SK-N-SH (cell line): ENCODE results near the gene LIMA1.

Experiments used
- CHD2 ChIP-seq: fragments of 150-350 bp; IDR thresholded peaks from 2 replicates; pipeline ENCODE4 v1.6.1; 2018; ENCODE audit warnings: low read length; ENCODE audit not compliant: partially characterized antibody
- CTCF ChIP-seq: fragments of 200-600 bp; sonication (generic); IDR thresholded peaks from 2 replicates; pipeline ENCODE4 v1.6.1; 2017; ENCODE audit warnings: antibody characterized with exemption, mild to moderate bottlenecking, moderate library complexity
- EP300 ChIP-seq, 2 experiments: IDR thresholded peaks; 2 replicates each; pipeline versions ENCODE4 v1.4.0 to v1.6.1; 2012; ENCODE audit warnings: borderline replicate concordance in 1 of 2, low read depth in 1 of 2, low read length in 1 of 2
- EZH2phosphoT487 ChIP-seq: fragments of 200-600 bp; sonication (generic); IDR thresholded peaks from 2 replicates; pipeline ENCODE4 v1.6.1; 2017; ENCODE audit warnings: low read depth, mixed run types, mild to moderate bottlenecking, antibody characterized with exemption, moderate library complexity, borderline replicate concordance
- MEF2A ChIP-seq: IDR thresholded peaks from 2 replicates; pipeline ENCODE4 v1.4.0; 2012; ENCODE audit warnings: low read depth, borderline replicate concordance
- MXI1 ChIP-seq: IDR thresholded peaks from 2 replicates; pipeline ENCODE4 v1.6.1; 2012; ENCODE audit warnings: mild to moderate bottlenecking, low read depth, low read length, improper control_type of control experiment
- POLR2AphosphoS5 ChIP-seq: IDR thresholded peaks from 2 replicates; pipeline ENCODE4 v1.6.1; 2012; ENCODE audit warnings: low read depth, low read length
- RCOR1 ChIP-seq: fragments of 150-350 bp; IDR thresholded peaks from 2 replicates; pipeline ENCODE4 v1.6.1; 2017; ENCODE audit warnings: antibody characterized with exemption, low read length
- REST ChIP-seq: IDR thresholded peaks from 2 replicates; pipeline ENCODE4 v1.6.1; 2012; ENCODE audit warnings: mild to moderate bottlenecking, low read depth, low read length, moderate library complexity
- SIN3A ChIP-seq: IDR thresholded peaks from 2 replicates; pipeline ENCODE4 v1.6.1; 2012; ENCODE audit warnings: low read depth, mild to moderate bottlenecking, low read length, moderate library complexity, borderline replicate concordance
- SMC3 ChIP-seq: IDR thresholded peaks from 2 replicates; pipeline ENCODE4 v1.6.1; 2012; ENCODE audit warnings: low read depth, low read length, improper control_type of control experiment
- TF ChIP-seq, protein P1 (sequence below): IDR thresholded peaks from 2 replicates; pipeline ENCODE4 v1.4.0; 2012; ENCODE audit warnings: low read depth, borderline replicate concordance

DNA sequence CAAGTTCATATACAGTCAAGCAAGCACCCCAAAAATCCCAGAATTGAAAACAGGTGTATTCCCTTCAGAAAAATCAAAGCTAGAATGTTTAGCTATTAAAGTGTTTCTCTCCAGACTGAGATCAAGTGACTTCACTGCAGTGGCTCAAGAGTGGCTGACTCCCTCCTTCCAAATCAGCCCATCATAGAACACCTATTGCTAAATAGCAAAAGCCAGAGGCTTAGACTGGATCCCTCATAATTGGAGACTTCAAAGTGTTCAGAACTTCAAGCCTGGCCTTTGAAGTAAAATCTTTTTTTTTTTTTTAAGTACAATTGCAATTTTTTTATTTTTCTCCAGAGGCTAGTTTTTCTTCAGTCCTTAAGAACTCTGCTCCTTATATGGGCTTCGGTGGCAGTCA, 66.1 kb downstream of the LIMA1 start:
- TF ChIP-seq EZH2phosphoT487 (no peak), CTCF (no peak), SIN3A (no peak), POLR2AphosphoS5 (no peak), EP300 (IDR thresholded peaks at IDR 0.05; ENCODE audit: borderline replicate concordance in 1 of 2, low read depth in 1 of 2, low read length in 1 of 2) (no peak), SMC3 (no peak), REST (no peak), RCOR1 (no peak), MXI1 (no peak), MEF2A (no peak), CHD2 (no peak)
- TF ChIP-seq, protein P1, sequence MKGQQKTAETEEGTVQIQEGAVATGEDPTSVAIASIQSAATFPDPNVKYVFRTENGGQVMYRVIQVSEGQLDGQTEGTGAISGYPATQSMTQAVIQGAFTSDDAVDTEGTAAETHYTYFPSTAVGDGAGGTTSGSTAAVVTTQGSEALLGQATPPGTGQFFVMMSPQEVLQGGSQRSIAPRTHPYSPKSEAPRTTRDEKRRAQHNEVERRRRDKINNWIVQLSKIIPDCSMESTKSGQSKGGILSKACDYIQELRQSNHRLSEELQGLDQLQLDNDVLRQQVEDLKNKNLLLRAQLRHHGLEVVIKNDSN = no peak
